Esophagus squamous epithelium (tissue), 5 donors: ENCODE data around the gene SDF2L1. TPM values are rescaled to one million over a fixed set of nuclear protein-coding genes. Genes with fewer than 3 reads are reported as not detected.
"Not testable (repeated sequence)": the region's sequence is repeated elsewhere in the genome, so short reads cannot be mapped to it uniquely, and the experiment has no call there.

Source experiments
- DNase-seq: peaks from one replicate; lab custom pipeline; 2025; lab: John Stamatoyannopoulos, UW
- H3K27ac ChIP-seq, 4 donors: fragments of 200-600 bp; sonication (generic); one replicate each; pipeline ENCODE4 v1.5.1; 2016 to 2019; ENCODE audit warnings: mild to moderate bottlenecking in 1 of 4
- H3K27me3 ChIP-seq, 4 donors: fragments of 200-600 bp; sonication (generic); 1 replicate in 3 of 4; 2 replicates in 1 of 4; pipeline versions ENCODE4 v1.5.1 to v1.6.0; 2017 to 2021; ENCODE audit warnings: antibody characterized with exemption in 1 of 4
- H3K36me3 ChIP-seq, 3 donors: fragments of 200-600 bp; sonication (generic); one replicate each; pipeline ENCODE4 v1.5.1; 2016 to 2019
- H3K4me1 ChIP-seq, 3 donors: fragments of 200-600 bp; sonication (generic); one replicate each; pipeline ENCODE4 v1.5.1; 2017 to 2019
- H3K4me3 ChIP-seq, 4 donors: fragments of 200-600 bp; sonication (generic); 1 replicate in 3 of 4; 2 replicates in 1 of 4; pipeline ENCODE4 v1.5.1; 2016 to 2019; ENCODE audit warnings: mild to moderate bottlenecking in 2 of 4, moderate library complexity in 1 of 4
- H3K9me3 ChIP-seq, 3 donors: fragments of 200-600 bp; sonication (generic); one replicate each; pipeline ENCODE4 v1.5.1; 2016 to 2019
- POLR2A ChIP-seq, 4 donors: fragments of 450-650 bp; IDR thresholded peaks; one replicate each; pipeline ENCODE4 v1.6.1; 2017; ENCODE audit warnings: antibody characterized with exemption in 4 of 4, mild to moderate bottlenecking in 4 of 4, moderate library complexity in 3 of 4
- whole genome bisulfite sequencing, 2 donors: methylation state at CpG; one replicate each; pipeline ENCODE4 v1.1.5; 2018; 5-methylcytosine and 5-hydroxymethylcytosine counted together
- intact Hi-C: fragments of 100-400 bp; cut with DNase I; formaldehyde crosslinking; loops from one replicate; pipeline ENCODE4 v1.15.0; 2022
- total RNA-seq, 4 donors: library from RNA; depleted of rRNA; stranded (reverse); fragments of >200 nt; gene quantifications; one replicate each; pipeline ENCODE4 v1.1.0, GENCODE V29; 2016
- TF ChIP-seq, protein P1 (sequence below), 6 experiments: fragments of 450-650 bp in 4 of 6; fragments of 200-600 bp in 2 of 6; sonication (generic) in 2 of 6; IDR thresholded peaks; one replicate each; pipeline ENCODE4 v1.5.1; 2016 to 2019; ENCODE audit warnings: antibody characterized with exemption in 6 of 6, mild to moderate bottlenecking in 4 of 6, moderate library complexity in 4 of 6
- donor health status: DM: yes; HTN: yes; CAD: no.

SDF2L1 gene
- total RNA-seq, 4 donors from 2014 or later, result 19.6 to 29.7 (median 24.6) TPM

DNA sequence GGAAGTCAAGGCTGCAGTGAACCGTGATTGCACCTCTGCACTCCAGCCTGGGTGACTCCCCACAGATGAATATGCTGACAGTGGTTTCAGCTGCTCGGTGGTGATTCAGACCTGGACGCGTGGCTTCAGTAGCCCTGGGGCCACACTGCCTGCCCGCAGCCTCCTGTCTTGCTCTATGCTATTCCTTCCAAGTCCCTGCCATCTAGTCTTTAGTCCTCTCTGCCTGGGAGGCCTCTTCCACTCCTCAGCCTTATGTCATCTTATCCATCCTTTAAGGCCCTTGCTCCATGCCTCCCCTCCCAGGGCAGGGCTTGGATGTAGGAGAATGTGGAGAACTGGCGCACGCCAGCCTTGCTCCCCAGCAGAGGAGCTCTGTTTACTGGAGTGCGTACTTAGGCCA lies 35.3 kb upstream of the SDF2L1 start:
- intact Hi-C loops, result no loop called here
- Histone ChIP-seq H3K27ac (no peak overlapping the region), H3K36me3 (peaks cover 0 to 53% (median 5%) of the 10 kb centered on the region in 3 donors), H3K9me3 (no peaks in the 10 kb centered on the region), H3K4me3 (no peak overlapping the region), H3K4me1 (peaks cover 0 to 24% (median 3%) of the 10 kb centered on the region in 3 donors), H3K27me3 (no peaks in the 10 kb centered on the region)
- WGBS, 2 donors, result 75 to 94% methylated on average over 6 to 8 of the region's 8 CpGs
- TF ChIP-seq, protein P1, sequence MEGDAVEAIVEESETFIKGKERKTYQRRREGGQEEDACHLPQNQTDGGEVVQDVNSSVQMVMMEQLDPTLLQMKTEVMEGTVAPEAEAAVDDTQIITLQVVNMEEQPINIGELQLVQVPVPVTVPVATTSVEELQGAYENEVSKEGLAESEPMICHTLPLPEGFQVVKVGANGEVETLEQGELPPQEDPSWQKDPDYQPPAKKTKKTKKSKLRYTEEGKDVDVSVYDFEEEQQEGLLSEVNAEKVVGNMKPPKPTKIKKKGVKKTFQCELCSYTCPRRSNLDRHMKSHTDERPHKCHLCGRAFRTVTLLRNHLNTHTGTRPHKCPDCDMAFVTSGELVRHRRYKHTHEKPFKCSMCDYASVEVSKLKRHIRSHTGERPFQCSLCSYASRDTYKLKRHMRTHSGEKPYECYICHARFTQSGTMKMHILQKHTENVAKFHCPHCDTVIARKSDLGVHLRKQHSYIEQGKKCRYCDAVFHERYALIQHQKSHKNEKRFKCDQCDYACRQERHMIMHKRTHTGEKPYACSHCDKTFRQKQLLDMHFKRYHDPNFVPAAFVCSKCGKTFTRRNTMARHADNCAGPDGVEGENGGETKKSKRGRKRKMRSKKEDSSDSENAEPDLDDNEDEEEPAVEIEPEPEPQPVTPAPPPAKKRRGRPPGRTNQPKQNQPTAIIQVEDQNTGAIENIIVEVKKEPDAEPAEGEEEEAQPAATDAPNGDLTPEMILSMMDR (IDR thresholded peaks at IDR 0.05), result no peak
- TF ChIP-seq POLR2A (IDR thresholded peaks at IDR 0.05), result no peak
- DNase-seq, result no peak

DNA sequence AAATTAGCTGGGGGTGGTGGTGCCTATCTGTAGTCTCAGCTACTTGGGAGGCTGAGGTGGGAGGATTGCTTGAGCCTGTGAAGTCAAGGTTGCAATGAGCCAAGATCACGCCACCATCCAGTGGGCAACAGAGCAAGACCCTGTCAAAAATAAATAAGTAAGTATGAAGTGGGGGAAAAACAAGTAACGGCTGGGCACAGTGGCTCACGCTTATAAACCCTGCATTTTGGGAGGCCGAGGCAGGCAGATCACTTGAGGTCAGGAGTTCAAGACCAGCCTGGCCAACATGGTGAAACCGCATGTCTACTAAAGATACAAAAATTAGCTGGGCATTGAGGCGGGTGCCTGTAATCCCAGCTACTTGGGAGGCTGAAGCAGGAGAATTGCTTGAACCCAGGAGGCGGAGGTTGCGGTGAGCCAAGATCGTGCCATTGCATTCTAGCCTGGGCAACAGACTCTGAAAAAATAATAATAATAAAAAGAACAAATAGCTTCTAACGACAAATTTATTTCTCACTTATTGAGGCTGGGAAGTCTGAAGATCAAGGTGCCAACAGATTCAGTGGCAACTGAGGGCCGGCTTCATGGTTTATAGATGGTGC lies 32.4 kb upstream of the SDF2L1 start:
- H3K4me3 ChIP-seq, intact Hi-C loops, H3K27ac ChIP-seq, DNase-seq, H3K9me3 ChIP-seq, H3K27me3 ChIP-seq: not testable (repeated sequence)
- peaks cover 0 to 64% (median 7%) of the 10 kb centered on the region in 3 donors for H3K36me3 ChIP-seq
- peaks cover 0 to 34% (median 3%) of the 10 kb centered on the region in 3 donors for H3K4me1 ChIP-seq
- 94 to 95% methylated on average over 11 of the region's 11 CpGs for WGBS, 2 donors

DNA sequence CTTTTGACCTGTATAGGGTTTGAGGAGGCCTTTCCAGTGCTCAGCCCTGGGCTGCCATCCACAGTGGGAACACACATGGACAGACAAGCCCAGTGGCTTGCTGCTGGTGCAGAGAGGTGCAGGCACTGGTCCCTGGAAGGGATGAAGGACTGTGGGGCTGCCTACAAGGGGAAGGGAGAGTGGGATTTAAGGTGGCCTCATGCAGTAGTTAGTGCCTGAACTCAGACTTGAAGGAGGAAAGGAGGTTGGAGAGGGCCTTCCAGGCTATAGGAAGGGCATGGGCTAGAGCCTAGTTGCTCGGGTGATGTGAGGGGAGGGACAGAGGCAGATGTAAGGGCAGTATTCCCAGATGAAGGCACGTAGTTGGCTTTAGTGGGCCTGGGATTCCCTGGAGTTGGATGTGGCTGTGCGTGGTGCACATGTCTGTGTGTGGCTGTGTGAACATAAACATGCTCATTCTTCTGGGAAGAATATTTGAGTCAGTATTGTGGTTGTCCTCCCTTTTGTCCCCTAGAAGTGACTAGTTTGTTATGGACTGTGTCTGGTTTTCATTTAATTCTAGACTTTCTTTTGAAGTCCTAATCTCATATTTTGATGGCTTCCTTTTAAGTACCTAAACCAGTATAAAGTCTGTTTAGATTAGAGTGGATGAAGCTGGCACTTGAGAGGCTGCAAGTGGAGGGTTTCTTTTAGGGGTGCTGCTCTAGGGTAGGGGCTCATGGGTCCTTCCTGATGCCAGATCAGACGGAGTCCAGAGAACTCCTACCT lies 30.7 kb upstream of the SDF2L1 start:
- Histone ChIP-seq H3K9me3 (no peaks in the 10 kb centered on the region), H3K27me3 (no peaks in the 10 kb centered on the region), H3K4me3 (no peak overlapping the region), H3K27ac (no peak overlapping the region), H3K4me1 (peaks cover 0 to 29% (median 3%) of the 10 kb centered on the region in 3 donors), H3K36me3 (peaks cover 0 to 71% (median 10%) of the 10 kb centered on the region in 3 donors)
- 69 to 88% methylated on average over 3 to 4 of the region's 4 CpGs for WGBS, 2 donors
- TF ChIP-seq, protein P1 (IDR thresholded peaks at IDR 0.05), result no peak
- no peak for TF ChIP-seq POLR2A (IDR thresholded peaks at IDR 0.05)
- intact Hi-C loops, result no loop called here
- no peak for DNase-seq

DNA sequence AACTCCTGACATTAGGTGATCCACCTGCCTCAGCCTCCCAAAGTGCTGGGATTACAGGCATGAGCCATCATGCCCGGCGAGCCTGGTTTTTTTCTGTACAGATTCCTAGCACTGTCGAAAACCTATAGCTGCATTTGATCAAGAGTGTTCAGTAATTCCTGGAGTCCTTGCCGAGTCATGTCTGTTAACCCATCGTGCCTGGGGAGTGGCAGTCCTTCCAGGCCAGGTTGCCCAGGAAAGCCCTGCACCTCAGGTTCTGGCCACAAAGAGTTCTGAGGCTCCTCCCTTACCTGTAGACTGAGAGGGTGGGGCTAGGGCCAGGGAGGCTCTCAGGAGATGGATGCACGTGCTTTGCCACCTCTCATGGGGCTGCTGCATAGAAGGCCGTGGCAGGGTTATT lies 29.2 kb upstream of the SDF2L1 start:
- Histone ChIP-seq H3K9me3 (no peaks in the 10 kb centered on the region), H3K36me3 (peaks cover 0 to 82% (median 10%) of the 10 kb centered on the region in 3 donors), H3K4me1 (peaks cover 0 to 16% (median 0%) of the 10 kb centered on the region in 3 donors), H3K4me3 (no peak overlapping the region), H3K27me3 (no peaks in the 10 kb centered on the region), H3K27ac (peak overlapping the region in 1 of 4 donors; percentile 42)
- 51 to 53% methylated on average over 5 to 6 of the region's 7 CpGs for WGBS, 2 donors
- no peak for TF ChIP-seq POLR2A (IDR thresholded peaks at IDR 0.05)
- TF ChIP-seq, protein P1 (IDR thresholded peaks at IDR 0.05), result peak in 2 of 6 experiments; percentile 13 to 24
- intact Hi-C loops, result no loop called here
- no peak for DNase-seq

DNA sequence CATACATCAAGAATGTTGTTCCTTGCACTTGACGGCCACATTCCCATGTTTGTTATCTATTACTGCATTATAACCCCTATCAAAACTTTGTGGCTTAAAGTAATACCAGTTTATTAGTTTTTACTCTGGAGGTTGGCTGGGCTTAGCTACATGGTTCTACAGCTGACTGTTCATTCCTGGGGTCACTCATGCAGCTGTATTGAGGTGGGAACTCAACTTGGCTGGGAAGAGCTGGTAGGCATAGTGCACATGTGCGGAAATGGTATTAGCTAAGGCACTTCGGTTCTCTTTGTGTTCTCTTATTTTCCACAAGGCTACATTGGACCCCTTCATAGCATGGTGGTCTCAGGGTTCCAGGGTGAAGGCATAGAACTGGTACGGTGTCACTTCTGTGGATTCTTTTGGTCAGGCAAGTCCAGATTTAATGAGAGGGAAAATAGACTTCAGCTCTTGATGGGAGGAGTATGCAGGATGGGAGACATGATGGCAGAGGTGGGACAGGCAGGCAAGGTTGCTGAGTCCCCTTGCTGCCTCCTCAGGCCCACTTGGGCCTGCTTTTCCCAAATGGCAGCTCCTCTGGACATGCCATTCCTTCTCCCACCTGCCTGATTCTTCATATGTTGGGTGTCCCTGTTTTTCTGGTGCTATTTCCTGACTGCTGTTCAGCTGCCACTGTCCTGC lies 28.4 kb upstream of the SDF2L1 start:
- WGBS, 2 donors, result 94 to 97% methylated on average over 4 of the region's 4 CpGs

More for the DNA sequence above, 28.4 kb upstream of the SDF2L1 start:
- intact Hi-C loops, result no loop called here
- H3K36me3 ChIP-seq, result peaks cover 0 to 89% (median 10%) of the 10 kb centered on the region in 3 donors
- DNase-seq, result no peak
- no peaks in the 10 kb centered on the region for H3K9me3 ChIP-seq
- H3K4me3 ChIP-seq, result no peak overlapping the region
- no peak overlapping the region for H3K27ac ChIP-seq
- no peak for TF ChIP-seq POLR2A (IDR thresholded peaks at IDR 0.05)
- TF ChIP-seq, protein P1 (IDR thresholded peaks at IDR 0.05), result no peak
- no peaks in the 10 kb centered on the region for H3K27me3 ChIP-seq
- H3K4me1 ChIP-seq, result peaks cover 0 to 16% (median 0%) of the 10 kb centered on the region in 3 donors
